OCI-LY7 (cell line): ENCODE measurements around the gene CST6. TPM values are rescaled to one million over a fixed set of nuclear protein-coding genes. Genes with fewer than 3 reads are reported as not detected.

Source experiments
- BruUV-seq: library from RNA; stranded (reverse); fragments of 400-500 nt; replicated peaks from 2 replicates; lab custom pipeline; 2021; lab: Mats Ljungman, UMichigan
- CTCF ChIA-PET: fragments of 300-600 bp; sonication (Branson Sonifier 250); formaldehyde crosslinking; loops from one replicate; lab custom pipeline; 2022; ENCODE audit warnings: antibody characterized with exemption; ENCODE audit not compliant: unreplicated experiment; lab: Charles Lee
- POLR2A ChIA-PET: fragments of 300-600 bp; sonication (Branson Sonifier 250); formaldehyde crosslinking; loops from one replicate; lab custom pipeline; 2022; ENCODE audit warnings: antibody characterized with exemption; lab: Charles Lee
- DNase-seq: peaks from one replicate; pipeline ENCODE4 v3.0.0-alpha.2; 2015; ENCODE audit warnings: low spot score
- H2AFZ ChIP-seq: fragments of 200-600 bp; sonication (generic), shearing (Covaris generic); 2 replicates; pipeline ENCODE4 v1.6.1; 2014; ENCODE audit warnings: mild to moderate bottlenecking, antibody characterized with exemption, low read length, moderate library complexity
- H3K27ac ChIP-seq: fragments of 200-600 bp; sonication (generic); 2 replicates; pipeline ENCODE4 v1.5.1; 2014; ENCODE audit warnings: mixed run types, low read depth, mild to moderate bottlenecking, moderate library complexity, low read length, inconsistent platforms; ENCODE audit not compliant: poor library complexity, severe bottlenecking
- H3K36me3 ChIP-seq: fragments of 200-600 bp; sonication (generic); 2 replicates; pipeline ENCODE4 v1.6.1; 2014; ENCODE audit warnings: mild to moderate bottlenecking, antibody characterized with exemption, low read length, moderate library complexity, mixed read lengths; ENCODE audit not compliant: insufficient read depth
- H3K4me1 ChIP-seq: fragments of 200-600 bp; sonication (generic); 2 replicates; pipeline ENCODE4 v1.5.1; 2014; ENCODE audit warnings: mild to moderate bottlenecking, low read length; ENCODE audit not compliant: insufficient read depth, poor library complexity, severe bottlenecking
- H3K4me2 ChIP-seq: fragments of 200-600 bp; sonication (generic); 2 replicates; pipeline ENCODE4 v1.6.1; 2014; ENCODE audit warnings: mild to moderate bottlenecking, low read length
- H3K4me3 ChIP-seq: fragments of 200-600 bp; sonication (generic); 2 replicates; pipeline ENCODE4 v1.5.1; 2014; ENCODE audit warnings: mild to moderate bottlenecking, low read depth, low read length; ENCODE audit not compliant: poor library complexity, severe bottlenecking
- H3K79me2 ChIP-seq: fragments of 200-600 bp; sonication (generic); 2 replicates; pipeline ENCODE4 v1.6.1; 2016; ENCODE audit warnings: low read depth, mild to moderate bottlenecking, low read length, moderate library complexity, mixed read lengths; ENCODE audit not compliant: insufficient read depth
- H3K9me2 ChIP-seq: fragments of 200-600 bp; sonication (generic); 2 replicates; pipeline ENCODE4 v1.6.1; 2016; ENCODE audit warnings: mild to moderate bottlenecking, low read length, mixed read lengths; ENCODE audit not compliant: insufficient read depth
- H3K9me3 ChIP-seq: fragments of 200-600 bp; sonication (generic); 2 replicates; pipeline ENCODE4 v1.6.1; 2014; ENCODE audit warnings: mild to moderate bottlenecking, mixed run types, low read length, mixed read lengths
- H4K20me1 ChIP-seq: fragments of 200-600 bp; sonication (generic); 2 replicates; pipeline ENCODE4 v1.6.1; 2014; ENCODE audit warnings: mild to moderate bottlenecking, antibody characterized with exemption, low read length, moderate library complexity, mixed read lengths; ENCODE audit not compliant: insufficient read depth
- CTCF ChIP-seq: fragments of 200-600 bp; sonication (generic); conservative IDR thresholded peaks from 2 replicates; pipeline ENCODE4 v1.5.1; 2014; ENCODE audit warnings: mild to moderate bottlenecking, antibody characterized with exemption, low read length, moderate library complexity, mixed read lengths
- EZH2phosphoT487 ChIP-seq: fragments of 200-600 bp; sonication (generic); IDR thresholded peaks from 2 replicates; pipeline ENCODE4 v1.6.1; 2018; ENCODE audit warnings: low read depth, borderline replicate concordance, mild to moderate bottlenecking, mixed run types, antibody characterized with exemption, low read length, moderate library complexity, mixed read lengths
- intact Hi-C: fragments of 100-400 bp; cut with micrococcal nuclease; formaldehyde crosslinking; loops from one replicate; pipeline ENCODE4 v1.10.0; 2022; ENCODE audit not compliant: unreplicated experiment
- total RNA-seq, 2 experiments: library from RNA; depleted of rRNA in 1 of 2; stranded (reverse); fragments of >200 nt in 1 of 2; shearing (Covaris generic) in 1 of 2; gene quantifications; 2 replicates each; pipeline ENCODE4 v1.2.3, GENCODE V29; 2014 to 2022

Gene CST6
- total RNA-seq, 2 experiments from 2014 or later, result not detected

GRCh38 chr11:66013762-66014100 is 1.9 kb downstream of the CST6 start:
- Histone ChIP-seq H2AFZ (no peak overlapping the region), H3K9me3 (no peaks in the 10 kb centered on the region), H3K4me2 (no peak overlapping the region), H3K4me3 (no peak overlapping the region), H3K27ac (no peak overlapping the region), H4K20me1 (no peaks in the 10 kb centered on the region), H3K4me1 (no peaks in the 10 kb centered on the region), H3K9me2 (no peaks in the 10 kb centered on the region), H3K36me3 (no peaks in the 10 kb centered on the region), H3K79me2 (no peaks in the 10 kb centered on the region)
- no peak for TF ChIP-seq EZH2phosphoT487
- no peak for TF ChIP-seq CTCF
- intact Hi-C loops, result no loop called here
- CTCF ChIA-PET, result no interaction called here
- BruUV-seq, result no TSS peak
- no peak for DNase-seq
- POLR2A ChIA-PET, result no interaction called here

- no peaks in the 10 kb centered on the region for H3K9me2 ChIP-seq
- H3K4me2 ChIP-seq, result no peak overlapping the region
- no peak overlapping the region for H3K4me3 ChIP-seq
- H4K20me1 ChIP-seq, result no peaks in the 10 kb centered on the region
- ChIA-PET POLR2A (interaction anchor here (0.6 kb wide), 1 partner anchor 193 kb away, joined by 4 read pairs; no protein-coding TSS in a partner anchor), CTCF (no interaction called here)
- no peaks in the 10 kb centered on the region for H3K79me2 ChIP-seq
- intact Hi-C loops, result no loop called here
- DNase-seq, result no peak
- H3K4me1 ChIP-seq, result no peaks in the 10 kb centered on the region
- no TSS peak for BruUV-seq
- H3K27ac ChIP-seq, result no peak overlapping the region
- H3K36me3 ChIP-seq, result no peaks in the 10 kb centered on the region
- no peaks in the 10 kb centered on the region for H3K9me3 ChIP-seq
- H2AFZ ChIP-seq, result no peak overlapping the region
- TF ChIP-seq EZH2phosphoT487, result no peak
- TF ChIP-seq CTCF, result no peak
Observed at GRCh38 chr11:66014804-66015453, 3.1 kb downstream of the CST6 start.

- no peak overlapping the region for H3K4me2 ChIP-seq
- no peaks in the 10 kb centered on the region for H3K4me1 ChIP-seq
- no peaks in the 10 kb centered on the region for H3K36me3 ChIP-seq
- H3K9me2 ChIP-seq, result no peaks in the 10 kb centered on the region
- POLR2A ChIA-PET, result no interaction called here
- TF ChIP-seq EZH2phosphoT487 (no peak), CTCF (no peak)
- no peak overlapping the region for H3K4me3 ChIP-seq
- H4K20me1 ChIP-seq, result no peaks in the 10 kb centered on the region
- H3K27ac ChIP-seq, result no peak overlapping the region
- BruUV-seq, result no TSS peak
- no peaks in the 10 kb centered on the region for H3K9me3 ChIP-seq
- DNase-seq, result no peak
- H2AFZ ChIP-seq, result no peak overlapping the region
- H3K79me2 ChIP-seq, result no peaks in the 10 kb centered on the region
- intact Hi-C loops, result no loop called here
- CTCF ChIA-PET, result no interaction called here
Observed at GRCh38 chr11:66015454-66015881, 3.7 kb downstream of the CST6 start.
